Measurements from ENCODE around the gene LRFN3.

DNA sequence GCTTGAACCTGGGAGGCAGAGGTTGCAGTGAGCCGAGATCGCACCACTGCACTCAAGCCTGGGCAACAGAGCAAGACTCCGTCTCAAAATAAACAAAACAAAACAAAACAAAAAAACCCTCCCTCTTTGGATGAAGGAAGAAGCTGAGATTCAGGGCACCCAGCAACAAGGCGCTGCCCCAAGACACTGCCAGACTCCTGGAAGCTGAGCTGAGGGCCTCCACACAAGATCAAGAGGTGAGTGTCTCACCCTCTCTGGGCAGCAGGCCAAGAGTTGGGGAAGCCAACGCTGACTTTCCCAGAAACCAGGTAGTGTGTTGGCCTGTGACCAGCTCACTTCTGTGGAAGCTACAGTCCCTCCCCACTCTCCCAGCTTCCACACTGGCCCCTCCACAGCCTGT is 24.4 kb upstream of the LRFN3 start:
- TF ChIP-seq POLR2A (IDR thresholded peaks at IDR 0.05) (no peak), POLR2AphosphoS5 (IDR thresholded peaks at IDR 0.05) (no peak), EP300 (IDR thresholded peaks at IDR 0.05) (no peak)
- TF ChIP-seq, protein P1, sequence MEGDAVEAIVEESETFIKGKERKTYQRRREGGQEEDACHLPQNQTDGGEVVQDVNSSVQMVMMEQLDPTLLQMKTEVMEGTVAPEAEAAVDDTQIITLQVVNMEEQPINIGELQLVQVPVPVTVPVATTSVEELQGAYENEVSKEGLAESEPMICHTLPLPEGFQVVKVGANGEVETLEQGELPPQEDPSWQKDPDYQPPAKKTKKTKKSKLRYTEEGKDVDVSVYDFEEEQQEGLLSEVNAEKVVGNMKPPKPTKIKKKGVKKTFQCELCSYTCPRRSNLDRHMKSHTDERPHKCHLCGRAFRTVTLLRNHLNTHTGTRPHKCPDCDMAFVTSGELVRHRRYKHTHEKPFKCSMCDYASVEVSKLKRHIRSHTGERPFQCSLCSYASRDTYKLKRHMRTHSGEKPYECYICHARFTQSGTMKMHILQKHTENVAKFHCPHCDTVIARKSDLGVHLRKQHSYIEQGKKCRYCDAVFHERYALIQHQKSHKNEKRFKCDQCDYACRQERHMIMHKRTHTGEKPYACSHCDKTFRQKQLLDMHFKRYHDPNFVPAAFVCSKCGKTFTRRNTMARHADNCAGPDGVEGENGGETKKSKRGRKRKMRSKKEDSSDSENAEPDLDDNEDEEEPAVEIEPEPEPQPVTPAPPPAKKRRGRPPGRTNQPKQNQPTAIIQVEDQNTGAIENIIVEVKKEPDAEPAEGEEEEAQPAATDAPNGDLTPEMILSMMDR (IDR thresholded peaks at IDR 0.05): no peak
